ENCODE data around the gene GLOD5. TPM values are rescaled to one million over a fixed set of nuclear protein-coding genes. Genes with fewer than 3 reads are reported as not detected.

GLOD5 gene
- total RNA-seq, 1 experiment from 2014 or later: not detected

GRCh38 chrX:48726596-48726995 lies 35.0 kb upstream of the GLOD5 start:
- Mint-ChIP-seq H3K27ac (no peak overlapping the region), H3K9me3 (peaks cover 65% of the 10 kb centered on the region in 2 experiments), H3K27me3 (ENCODE audit: low read depth) (peaks cover 4% of the 10 kb centered on the region; the same call in 1 of the 2 replicates), H3K4me1 (0 out of 4 replicates have a peak, but pooled peaks cover 0 to 3% of the 10 kb centered on the region in 2 experiments), H3K4me3 (no peak overlapping the region), H3K36me3 (ENCODE audit: insufficient read depth in 1 of 3, low read depth in 3 of 3) (peaks cover 0 to 2% (median 0%) of the 10 kb centered on the region in 3 experiments; a peak in 3 of 7 replicates)
- H4K91ac ChIP-seq (ENCODE audit: insufficient read length, low read depth, low read length): no peak overlapping the region
- no peak overlapping the region for H3K23ac ChIP-seq (ENCODE audit: insufficient read length, low read depth, low read length)
- TF ChIP-seq, protein P1, sequence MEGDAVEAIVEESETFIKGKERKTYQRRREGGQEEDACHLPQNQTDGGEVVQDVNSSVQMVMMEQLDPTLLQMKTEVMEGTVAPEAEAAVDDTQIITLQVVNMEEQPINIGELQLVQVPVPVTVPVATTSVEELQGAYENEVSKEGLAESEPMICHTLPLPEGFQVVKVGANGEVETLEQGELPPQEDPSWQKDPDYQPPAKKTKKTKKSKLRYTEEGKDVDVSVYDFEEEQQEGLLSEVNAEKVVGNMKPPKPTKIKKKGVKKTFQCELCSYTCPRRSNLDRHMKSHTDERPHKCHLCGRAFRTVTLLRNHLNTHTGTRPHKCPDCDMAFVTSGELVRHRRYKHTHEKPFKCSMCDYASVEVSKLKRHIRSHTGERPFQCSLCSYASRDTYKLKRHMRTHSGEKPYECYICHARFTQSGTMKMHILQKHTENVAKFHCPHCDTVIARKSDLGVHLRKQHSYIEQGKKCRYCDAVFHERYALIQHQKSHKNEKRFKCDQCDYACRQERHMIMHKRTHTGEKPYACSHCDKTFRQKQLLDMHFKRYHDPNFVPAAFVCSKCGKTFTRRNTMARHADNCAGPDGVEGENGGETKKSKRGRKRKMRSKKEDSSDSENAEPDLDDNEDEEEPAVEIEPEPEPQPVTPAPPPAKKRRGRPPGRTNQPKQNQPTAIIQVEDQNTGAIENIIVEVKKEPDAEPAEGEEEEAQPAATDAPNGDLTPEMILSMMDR (conservative IDR thresholded peaks at IDR 0.05): no peak
- H2BK5ac ChIP-seq (ENCODE audit: insufficient read length, low read length): no peak overlapping the region
- no peak overlapping the region for H3K9ac ChIP-seq (ENCODE audit: extremely low read depth, insufficient read length, low read length)
- no peak overlapping the region for H2BK120ac ChIP-seq (ENCODE audit: low read depth, low read length, poor library complexity, severe bottlenecking)
- H2BK20ac ChIP-seq (ENCODE audit: low read depth, low read length, poor library complexity, severe bottlenecking): no peak overlapping the region
- no peak overlapping the region for H2AK5ac ChIP-seq (ENCODE audit: insufficient read length, low read length)
- no peak for DNase-seq
- H4K20me1 ChIP-seq (ENCODE audit: control insufficient read depth, insufficient read depth, insufficient read length): no peaks in the 10 kb centered on the region
- no peak overlapping the region for H3K18ac ChIP-seq (ENCODE audit: insufficient read length, low read depth, low read length)
- H3K27me3 ChIP-seq (ENCODE audit: insufficient read depth, low read length): no peaks in the 10 kb centered on the region
- no peaks in the 10 kb centered on the region for H3K4me1 ChIP-seq (ENCODE audit: insufficient read depth, low read length)
- no peak overlapping the region for H4K5ac ChIP-seq (ENCODE audit: insufficient read length, low read depth, low read length)
- no peak overlapping the region for H4K8ac ChIP-seq (replicated peaks; ENCODE audit: insufficient read length, low read depth, low read length)
- WGBS (ENCODE audit: extremely low coverage, insufficient read length, low lambda C conversion rate): no CpG with 5 or more reads among the region's 2 CpGs
- H3T11ph ChIP-seq (ENCODE audit: low read length): no peak overlapping the region
- no peak overlapping the region for H3K4ac ChIP-seq (ENCODE audit: low read depth, low read length)
- no peak overlapping the region for H3K56ac ChIP-seq (ENCODE audit: insufficient read length, low read depth, low read length)
- H3K79me1 ChIP-seq (ENCODE audit: insufficient read depth, low read depth, low read length, poor library complexity, severe bottlenecking): no peaks in the 10 kb centered on the region
- no peak overlapping the region for H3K4me2 ChIP-seq (ENCODE audit: insufficient read depth, insufficient read length, low read length)
- no peak overlapping the region for H3K27ac ChIP-seq (ENCODE audit: insufficient read length, low read depth, low read length)
- no peaks in the 10 kb centered on the region for H3K23me2 ChIP-seq (ENCODE audit: insufficient read length, low read depth, low read length, poor library complexity, severe bottlenecking)
- H2BK12ac ChIP-seq (ENCODE audit: insufficient read length, low read depth, low read length): no peak overlapping the region
- H3K79me2 ChIP-seq (ENCODE audit: insufficient read depth, low read length): no peaks in the 10 kb centered on the region
- H3K9me3 ChIP-seq (ENCODE audit: control insufficient read depth, low read depth, low read length): peaks cover 31% of the 10 kb centered on the region
- no peak overlapping the region for H3K14ac ChIP-seq (ENCODE audit: insufficient read depth, low read length)
- no peak overlapping the region for H2BK15ac ChIP-seq (ENCODE audit: low read depth, low read length)
- no peak overlapping the region for H2AFZ ChIP-seq (ENCODE audit: low read length)

Measured in H9 (cell line).